ENCODE data around the gene CANX. TPM values are rescaled to one million over a fixed set of nuclear protein-coding genes. Genes with fewer than 3 reads are reported as not detected.
"Not testable (repeated sequence)": the region's sequence is repeated elsewhere in the genome, so short reads cannot be mapped to it uniquely, and the experiment has no call there.

CANX gene
- total RNA-seq, 2 experiments from 2014 or later: 531 to 534 TPM

- Mint-ChIP-seq H3K4me1 (ENCODE audit: low read depth) (peaks cover 42% of the 10 kb centered on the region), H3K36me3 (peaks cover 36% of the 10 kb centered on the region), H3K27me3 (no peaks in the 10 kb centered on the region), H3K27ac (peak within 1 kb of the TSS; percentile 92), H3K9me3 (no peaks in the 10 kb centered on the region), H3K4me3 (peak within 1 kb of the TSS; percentile 98)
- intact Hi-C loops (cut with micrococcal nuclease): loop anchor here (1.0 to 2.0 kb wide), 9 partner anchors 28 to 173 kb away; partner anchors contain the start of genes CANX, HNRNPH1 and MRNIP
- DNase-seq: peak; percentile 100
- ChIA-PET CTCF (interaction anchor here (0.6 to 9.7 kb wide), 8 partner anchors 12 to 239 kb away, joined by 3 to 61 read pairs (median 5); partner anchors contain the start of gene HNRNPH1), POLR2A (interaction anchor here (0.8 to 4.5 kb wide), 12 partner anchors 26 to 182 kb away, joined by 3 to 28 read pairs (median 4); partner anchors contain the start of genes HNRNPH1 and RUFY1)
These were observed 33.7 kb downstream of the CANX start, which contains the start of gene MAML1 for GRCh38 chr5:179732412-179732917. Gene MAML1, plus strand, starts transcription at chr5:179732822. Its CDS starts 291 bp downstream, at chr5:179733113.

- H3K27me3 Mint-ChIP-seq: no peaks in the 10 kb centered on the region
- DNase-seq: peak; percentile 56
- ChIA-PET CTCF (interaction anchor here (1.2 to 9.7 kb wide), 5 partner anchors 13 to 110 kb away, joined by 4 to 61 read pairs (median 7); partner anchors contain the start of gene HNRNPH1), POLR2A (interaction anchor here (0.6 to 4.5 kb wide), 10 partner anchors 27 to 183 kb away, joined by 3 to 28 read pairs (median 4); partner anchors contain the start of genes HNRNPH1 and RUFY1)
- peak overlapping the region; percentile 92 for H3K27ac Mint-ChIP-seq
- H3K9me3 Mint-ChIP-seq: no peaks in the 10 kb centered on the region
- peaks cover 49% of the 10 kb centered on the region for H3K4me1 Mint-ChIP-seq (ENCODE audit: low read depth)
- peak overlapping the region; percentile 98 for H3K4me3 Mint-ChIP-seq
- H3K36me3 Mint-ChIP-seq: peaks cover 34% of the 10 kb centered on the region
- intact Hi-C loops (cut with micrococcal nuclease): loop anchor here (1.0 to 2.0 kb wide), 9 partner anchors 27 to 174 kb away; partner anchors contain the start of genes CANX, HNRNPH1 and MRNIP
These were observed 34.4 kb downstream of the CANX start for GRCh38 chr5:179732918-179733771.

- Mint-ChIP-seq H3K36me3 (peaks cover 37% of the 10 kb centered on the region), H3K9me3 (no peaks in the 10 kb centered on the region), H3K27me3 (no peaks in the 10 kb centered on the region), H3K4me3 (peak overlapping the region; percentile 98), H3K27ac (peak overlapping the region; percentile 92), H3K4me1 (ENCODE audit: low read depth) (peaks cover 55% of the 10 kb centered on the region)
- intact Hi-C loops (cut with micrococcal nuclease): loop anchor here (2.0 kb wide), 1 partner anchor 71 kb away; no protein-coding TSS in a partner anchor
- no peak for DNase-seq
- POLR2A ChIA-PET: interaction anchor here (1.0 to 4.5 kb wide), 4 partner anchors 29 to 110 kb away, joined by 3 to 28 read pairs (median 8); partner anchors contain the start of gene HNRNPH1
- CTCF ChIA-PET: interaction anchor here (9.7 kb wide), 1 partner anchor 29 kb away, joined by 61 read pairs; no protein-coding TSS in a partner anchor
These were observed 35.0 kb downstream of the CANX start for GRCh38 chr5:179733772-179734126.

GRCh38 chr5:179734536-179735164 is 35.9 kb downstream of the CANX start:
- intact Hi-C loops (cut with micrococcal nuclease): no loop called here
- H3K36me3 Mint-ChIP-seq: peaks cover 38% of the 10 kb centered on the region
- H3K27ac Mint-ChIP-seq: peak overlapping the region; percentile 36
- H3K9me3 Mint-ChIP-seq: no peaks in the 10 kb centered on the region
- H3K27me3 Mint-ChIP-seq: no peaks in the 10 kb centered on the region
- DNase-seq: peak; percentile 14
- CTCF ChIA-PET: interaction anchor here (0.9 to 9.7 kb wide), 2 partner anchors 28 to 67 kb away, joined by 4 to 61 read pairs; no protein-coding TSS in a partner anchor
- POLR2A ChIA-PET: interaction anchor here (0.8 kb wide), 1 partner anchor 57 kb away, joined by 3 read pairs; no protein-coding TSS in a partner anchor
- peak overlapping the region; percentile 98 for H3K4me3 Mint-ChIP-seq
- H3K4me1 Mint-ChIP-seq (ENCODE audit: low read depth): peaks cover 57% of the 10 kb centered on the region

- Mint-ChIP-seq H3K36me3 (peaks cover 27% of the 10 kb centered on the region), H3K27ac (no peak overlapping the region), H3K4me3 (no peak overlapping the region), H3K27me3 (no peaks in the 10 kb centered on the region), H3K4me1 (ENCODE audit: low read depth) (peaks cover 57% of the 10 kb centered on the region), H3K9me3 (no peaks in the 10 kb centered on the region)
- intact Hi-C loops (cut with micrococcal nuclease): no loop called here
- DNase-seq: no peak
- ChIA-PET POLR2A (interaction anchor here (2.0 kb wide), 1 partner anchor 12 kb away, joined by 4 read pairs; no protein-coding TSS in a partner anchor), CTCF (interaction anchor here (1.0 to 9.7 kb wide), 4 partner anchors 9 to 70 kb away, joined by 3 to 61 read pairs (median 3); no protein-coding TSS in a partner anchor)
These were observed 40.0 kb downstream of the CANX start for GRCh38 chr5:179738742-179739141.

- H3K9me3 Mint-ChIP-seq; H3K4me3 Mint-ChIP-seq; DNase-seq; H3K27ac Mint-ChIP-seq; POLR2A ChIA-PET; intact Hi-C loops (cut with micrococcal nuclease); H3K27me3 Mint-ChIP-seq: not testable (repeated sequence)
- Mint-ChIP-seq H3K4me1 (ENCODE audit: low read depth) (peaks cover 30% of the 10 kb centered on the region), H3K36me3 (peaks cover 11% of the 10 kb centered on the region)
- CTCF ChIA-PET: interaction anchor here (1.9 kb wide), 1 partner anchor 19 kb away, joined by 9 read pairs; no protein-coding TSS in a partner anchor
These were observed 45.3 kb downstream of the CANX start for GRCh38 chr5:179744106-179744505.

- DNase-seq: no peak
- Mint-ChIP-seq H3K9me3 (no peaks in the 10 kb centered on the region), H3K36me3 (peaks cover 6% of the 10 kb centered on the region), H3K27ac (no peak overlapping the region), H3K4me3 (no peak overlapping the region), H3K27me3 (no peaks in the 10 kb centered on the region), H3K4me1 (ENCODE audit: low read depth) (peaks cover 24% of the 10 kb centered on the region)
- intact Hi-C loops (cut with micrococcal nuclease): no loop called here
- ChIA-PET CTCF (no interaction called here), POLR2A (no interaction called here)
These were observed 48.1 kb downstream of the CANX start for GRCh38 chr5:179746872-179747271.

- ChIA-PET POLR2A (no interaction called here), CTCF (interaction anchor here (0.5 kb wide), 1 partner anchor 77 kb away, joined by 3 read pairs; no protein-coding TSS in a partner anchor)
- no peaks in the 10 kb centered on the region for H3K9me3 Mint-ChIP-seq
- H3K27ac Mint-ChIP-seq: no peak overlapping the region
- no peaks in the 10 kb centered on the region for H3K27me3 Mint-ChIP-seq
- intact Hi-C loops (cut with micrococcal nuclease): no loop called here
- H3K4me3 Mint-ChIP-seq: no peak overlapping the region
- peaks cover 5% of the 10 kb centered on the region for H3K36me3 Mint-ChIP-seq
- peaks cover 22% of the 10 kb centered on the region for H3K4me1 Mint-ChIP-seq (ENCODE audit: low read depth)
- DNase-seq: no peak
These were observed 49.0 kb downstream of the CANX start for GRCh38 chr5:179747811-179748210.

GRCh38 chr5:179749857-179750508 is 51.2 kb downstream of the CANX start:
- peaks cover 5% of the 10 kb centered on the region for H3K36me3 Mint-ChIP-seq
- ChIA-PET CTCF (interaction anchor here (0.6 to 3.4 kb wide), 4 partner anchors 10 to 206 kb away, joined by 3 to 14 read pairs (median 4); no protein-coding TSS in a partner anchor), POLR2A (interaction anchor here (1.5 kb wide), 1 partner anchor 12 kb away, joined by 4 read pairs; no protein-coding TSS in a partner anchor)
- H3K27ac Mint-ChIP-seq: peak overlapping the region; percentile 2
- H3K4me3 Mint-ChIP-seq: no peak overlapping the region
- DNase-seq: no peak
- no peaks in the 10 kb centered on the region for H3K27me3 Mint-ChIP-seq
- H3K9me3 Mint-ChIP-seq: no peaks in the 10 kb centered on the region
- intact Hi-C loops (cut with micrococcal nuclease): no loop called here
- H3K4me1 Mint-ChIP-seq (ENCODE audit: low read depth): peaks cover 39% of the 10 kb centered on the region

- POLR2A ChIA-PET: no interaction called here
- peaks cover 44% of the 10 kb centered on the region for H3K4me1 Mint-ChIP-seq (ENCODE audit: low read depth)
- intact Hi-C loops (cut with micrococcal nuclease): no loop called here
- CTCF ChIA-PET: interaction anchor here (3.4 kb wide), 1 partner anchor 9 kb away, joined by 12 read pairs; no protein-coding TSS in a partner anchor
- DNase-seq: no peak
- H3K27ac Mint-ChIP-seq: peak overlapping the region; percentile 49
- peaks cover 1% of the 10 kb centered on the region for H3K36me3 Mint-ChIP-seq
- H3K27me3 Mint-ChIP-seq: no peaks in the 10 kb centered on the region
- H3K9me3 Mint-ChIP-seq: no peaks in the 10 kb centered on the region
- no peak overlapping the region for H3K4me3 Mint-ChIP-seq
These were observed 55.2 kb downstream of the CANX start for GRCh38 chr5:179753971-179754370.

GRCh38 chr5:179755022-179755421 is 56.3 kb downstream of the CANX start:
- H3K9me3 Mint-ChIP-seq: no peaks in the 10 kb centered on the region
- peak overlapping the region; percentile 58 for H3K27ac Mint-ChIP-seq
- H3K4me3 Mint-ChIP-seq: no peak overlapping the region
- POLR2A ChIA-PET: interaction anchor here (0.6 kb wide), 1 partner anchor 14 kb away, joined by 4 read pairs; no protein-coding TSS in a partner anchor
- CTCF ChIA-PET: interaction anchor here (3.4 kb wide), 1 partner anchor 8 kb away, joined by 12 read pairs; no protein-coding TSS in a partner anchor
- intact Hi-C loops (cut with micrococcal nuclease): no loop called here
- peaks cover 51% of the 10 kb centered on the region for H3K4me1 Mint-ChIP-seq (ENCODE audit: low read depth)
- H3K27me3 Mint-ChIP-seq: no peaks in the 10 kb centered on the region
- DNase-seq: no peak
- peaks cover 1% of the 10 kb centered on the region for H3K36me3 Mint-ChIP-seq
